MV-4-11 (cell line): ENCODE results near the gene EVI5L.

Source experiments
- DNase-seq: peaks from one replicate; lab custom pipeline; 2025; lab: John Stamatoyannopoulos, UW

EVI5L gene

DNA sequence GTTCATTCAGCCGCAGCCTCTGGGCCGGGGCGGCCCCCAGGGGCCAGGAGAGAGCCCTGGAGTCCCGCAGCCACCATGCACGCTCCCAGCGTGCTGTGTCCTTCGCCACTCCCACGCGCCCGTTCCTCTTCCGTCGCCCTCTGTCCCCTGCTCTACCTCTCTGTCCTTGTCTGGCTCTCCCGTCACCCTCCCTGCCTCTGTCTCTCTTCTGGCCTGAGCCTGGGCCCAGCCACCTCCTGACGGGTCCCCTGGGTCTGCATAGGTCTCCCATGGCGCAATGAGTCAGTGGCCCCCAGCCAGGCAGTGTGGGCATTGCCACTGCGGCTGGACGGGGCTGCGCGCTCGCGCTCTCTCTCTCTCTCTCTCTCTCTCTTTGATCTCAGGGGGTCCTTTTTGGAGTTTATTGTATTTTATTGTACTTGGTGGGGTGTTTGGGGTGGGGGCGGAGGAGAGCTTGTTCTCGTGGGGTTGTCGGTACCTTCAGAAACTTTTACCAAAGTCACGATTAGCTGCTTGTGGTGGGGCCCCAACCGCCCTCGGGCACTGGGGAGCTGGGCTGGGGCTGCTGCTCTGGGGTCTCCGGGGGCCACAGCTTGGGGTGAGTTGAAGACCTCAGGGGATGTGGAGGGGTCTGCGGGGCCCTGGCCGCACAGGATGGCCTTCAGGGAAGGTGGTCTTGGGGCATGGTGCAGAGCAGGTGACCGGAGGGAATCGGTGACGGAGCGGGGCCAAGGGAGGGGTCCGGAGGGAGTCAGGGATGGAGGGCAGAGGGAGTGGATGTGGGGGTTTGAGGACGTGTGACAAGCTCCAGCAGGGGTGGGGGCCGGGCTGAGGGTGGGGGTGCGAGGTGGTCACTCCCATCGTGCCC, 82.9 kb downstream of the EVI5L start:
- no peak for DNase-seq

DNA sequence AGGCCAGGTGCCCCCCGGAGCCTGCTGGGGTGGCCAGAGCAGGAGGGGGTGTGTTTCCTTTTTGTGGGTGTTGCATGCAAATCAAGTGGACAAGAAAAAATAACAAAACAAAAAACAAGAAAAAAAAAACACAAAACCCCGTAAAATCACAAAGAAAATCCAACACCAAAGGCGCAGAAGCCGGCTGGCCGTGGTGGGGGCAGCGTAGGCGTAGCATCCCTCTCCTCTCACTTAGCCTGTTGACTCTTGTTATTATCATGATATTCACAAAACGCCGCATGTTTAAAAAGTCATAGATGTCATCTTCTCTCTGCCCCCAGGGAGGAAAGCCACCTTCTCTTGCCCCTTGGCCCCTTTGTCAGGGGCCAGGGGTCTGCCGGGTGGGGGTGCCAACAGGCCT, 83.6 kb downstream of the EVI5L start:
- DNase-seq = no peak

DNA sequence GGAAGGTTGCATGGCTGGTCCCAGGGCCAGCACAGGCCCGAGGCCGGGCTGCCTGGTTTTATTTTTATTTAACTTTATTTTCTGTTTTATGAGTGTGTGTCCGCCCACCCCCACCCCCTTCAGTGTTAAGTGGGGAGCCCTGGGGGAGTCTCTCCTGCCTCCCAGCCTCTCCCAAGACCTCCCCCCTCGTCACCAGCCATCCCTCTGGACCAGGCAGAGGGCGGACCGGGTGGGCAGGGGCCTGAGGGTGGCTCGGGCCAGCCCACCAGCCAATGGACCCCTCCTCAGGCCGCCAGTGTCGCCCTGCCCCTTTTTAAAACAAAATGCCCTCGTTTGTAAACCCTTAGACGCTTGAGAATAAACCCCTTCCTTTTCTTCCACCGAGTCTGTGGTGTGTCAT, 84.1 kb downstream of the EVI5L start:
- no peak for DNase-seq
